Stimulated activated CD8-positive, alpha-beta memory T cell treated with anti-CD3 and anti-CD28 coated beads, Interleukin-15, amount 100 ng/mL, for 48 hours (primary cell): Measurements from ENCODE around the gene CCNL2.
"Not testable (repeated sequence)": the region's sequence is repeated elsewhere in the genome, so short reads cannot be mapped to it uniquely, and the experiment has no call there.

Source experiments
- DNase-seq, 2 donors: peaks; one replicate each; pipeline ENCODE4 v3.0.0-alpha.2; 2020; ENCODE audit warnings: low read depth in 2 of 2

The CCNL2 gene

GRCh38 chr1:1419813-1420653 is 20.9 kb upstream of the CCNL2 start:
- DNase-seq, result no peak

- no peak for DNase-seq
Observed at GRCh38 chr1:1419363-1419812, 20.3 kb upstream of the CCNL2 start.

DNA sequence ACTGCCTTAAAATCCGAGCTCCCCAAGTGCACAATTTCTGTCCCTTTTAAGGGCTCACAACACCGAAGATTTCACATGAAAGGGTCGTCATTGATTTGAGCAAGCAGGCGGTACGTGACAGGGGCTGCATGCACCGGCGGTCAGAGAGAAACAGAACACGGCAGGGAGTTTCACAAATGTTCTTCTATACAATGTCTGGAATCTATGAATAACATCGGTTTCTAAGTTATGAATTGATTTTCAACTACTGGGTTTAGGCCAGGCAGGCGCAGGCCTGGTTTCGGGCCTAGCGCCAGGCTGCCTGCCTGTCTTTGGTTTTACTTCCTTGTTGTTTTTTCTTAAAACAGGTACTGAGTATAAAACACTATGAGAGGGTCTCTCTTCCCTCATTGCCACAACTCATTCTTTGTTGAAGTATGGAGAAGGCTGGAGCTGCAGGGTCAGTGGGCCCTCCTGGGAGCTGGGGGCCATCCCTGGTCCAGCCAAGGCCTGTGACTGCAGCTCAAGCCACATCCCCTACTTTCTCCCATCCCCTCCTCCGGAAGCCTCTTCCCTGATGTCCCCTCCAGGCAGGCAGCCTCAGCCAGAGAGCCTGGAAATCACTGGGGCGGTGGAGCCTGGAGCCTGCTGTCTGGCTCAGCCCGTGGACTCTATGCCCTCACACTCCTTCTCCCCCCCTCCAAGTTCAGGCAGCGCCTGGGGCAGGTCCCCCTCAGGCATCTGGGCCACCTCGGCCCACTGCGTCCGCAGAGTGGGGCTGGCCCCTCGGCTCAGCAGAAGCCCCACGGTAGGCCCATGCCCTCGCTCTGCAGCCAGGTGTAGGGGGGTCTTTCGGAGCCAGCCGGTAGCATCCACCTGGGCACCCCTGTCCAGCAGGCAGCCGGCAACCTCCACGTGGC is 19.6 kb upstream of the CCNL2 start:
- no peak for DNase-seq

DNA sequence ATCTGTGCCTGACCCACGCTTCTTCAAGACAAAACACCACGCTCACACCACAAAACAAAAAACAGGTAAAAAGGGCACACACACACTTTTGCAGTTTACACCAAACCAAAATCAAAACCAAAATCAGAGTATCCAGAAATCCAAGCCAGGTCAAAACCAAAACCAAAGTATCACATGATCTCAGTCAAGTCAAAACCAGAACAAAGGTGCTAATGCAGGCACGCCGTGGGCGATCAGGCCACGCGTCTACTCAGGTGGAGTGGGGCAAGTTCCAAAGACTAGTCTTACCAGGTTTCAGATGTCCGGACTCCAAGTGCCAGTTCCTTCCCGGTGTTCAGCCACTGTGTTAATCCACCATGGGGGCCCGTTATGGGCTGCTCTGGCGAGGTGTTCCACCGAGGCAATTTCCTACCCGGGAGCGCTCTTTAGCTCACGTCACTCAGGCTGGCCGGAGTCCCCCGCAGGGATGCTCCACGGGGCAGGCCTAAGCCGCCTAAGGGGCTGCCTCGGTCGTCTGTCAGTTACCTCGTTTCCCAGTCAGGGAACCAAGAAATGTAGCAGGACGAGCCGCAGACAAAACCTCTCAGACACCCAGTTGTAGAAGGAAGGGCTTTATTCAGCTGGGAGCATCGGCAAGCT is 18.8 kb upstream of the CCNL2 start:
- DNase-seq, result not testable (repeated sequence)

GRCh38 chr1:1417396-1417795 is 18.3 kb upstream of the CCNL2 start:
- DNase-seq, result not testable (repeated sequence)

DNA sequence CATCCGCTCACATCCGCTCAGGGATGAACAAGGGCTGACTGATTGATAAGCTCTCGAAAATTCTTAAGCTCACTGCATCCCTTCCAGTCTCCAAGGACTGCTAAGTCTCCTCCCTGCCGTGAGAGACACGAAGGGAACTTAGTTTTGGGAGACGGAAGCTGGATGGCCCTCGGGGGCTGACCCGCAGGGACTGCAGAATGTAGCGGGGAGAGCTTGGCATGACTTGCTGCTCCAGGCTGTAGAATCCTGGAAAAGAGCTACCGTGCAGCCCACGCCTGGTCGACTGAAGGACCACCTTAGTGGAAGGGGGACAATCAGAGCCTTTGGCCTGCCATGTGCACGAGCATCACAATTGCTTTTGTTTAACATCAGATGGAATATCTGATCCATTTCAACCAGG is 16.6 kb upstream of the CCNL2 start:
- no peak for DNase-seq

DNA sequence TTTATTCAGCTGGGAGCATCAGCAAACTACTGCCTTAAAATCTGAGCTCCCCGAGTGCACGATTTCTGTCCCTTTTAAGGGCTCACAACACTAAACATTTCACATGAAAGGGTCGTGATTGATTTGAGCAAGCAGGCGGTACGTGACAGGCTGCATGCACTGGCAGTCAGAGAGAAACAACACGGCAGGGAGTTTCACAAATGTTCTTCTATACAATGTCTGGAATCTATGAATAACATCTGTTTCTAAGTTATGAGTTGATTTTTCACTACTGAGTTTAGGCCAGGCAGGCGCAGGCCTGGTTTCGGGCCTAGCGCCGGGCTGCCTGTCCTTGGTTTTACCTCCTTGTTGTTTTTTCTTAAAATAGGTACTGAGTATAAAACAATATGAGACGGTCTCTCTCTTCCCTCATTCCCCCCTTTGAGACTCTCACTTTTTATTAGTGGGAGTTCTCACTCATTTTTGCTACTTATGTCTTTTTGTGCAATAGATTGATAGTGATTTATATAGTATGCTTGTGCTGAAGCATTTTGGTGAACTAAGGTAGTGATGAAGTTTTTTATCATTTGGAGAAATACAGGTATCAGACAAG is 13.3 kb upstream of the CCNL2 start:
- DNase-seq, result not testable (repeated sequence)

GRCh38 chr1:1411626-1412025 is 12.5 kb upstream of the CCNL2 start:
- no peak for DNase-seq

DNA sequence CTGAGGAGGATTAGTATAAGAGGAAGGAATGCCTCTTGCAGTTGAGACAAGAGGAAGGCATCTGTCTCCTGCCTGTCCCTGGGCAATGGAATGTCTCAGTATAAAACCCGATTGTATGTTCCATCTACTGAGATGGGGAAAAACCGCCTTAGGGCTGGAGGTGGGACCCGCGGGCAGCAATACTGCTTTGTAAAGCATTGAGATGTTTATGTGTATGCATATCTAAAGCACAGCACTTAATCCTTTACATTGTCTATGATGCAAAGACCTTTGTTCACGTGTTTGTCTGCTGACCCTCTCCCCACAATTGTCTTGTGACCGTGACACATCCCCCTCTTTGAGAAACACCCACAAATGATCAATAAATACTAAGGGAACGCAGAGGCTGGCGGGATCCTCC is 11.1 kb upstream of the CCNL2 start:
- not testable (repeated sequence) for DNase-seq

DNA sequence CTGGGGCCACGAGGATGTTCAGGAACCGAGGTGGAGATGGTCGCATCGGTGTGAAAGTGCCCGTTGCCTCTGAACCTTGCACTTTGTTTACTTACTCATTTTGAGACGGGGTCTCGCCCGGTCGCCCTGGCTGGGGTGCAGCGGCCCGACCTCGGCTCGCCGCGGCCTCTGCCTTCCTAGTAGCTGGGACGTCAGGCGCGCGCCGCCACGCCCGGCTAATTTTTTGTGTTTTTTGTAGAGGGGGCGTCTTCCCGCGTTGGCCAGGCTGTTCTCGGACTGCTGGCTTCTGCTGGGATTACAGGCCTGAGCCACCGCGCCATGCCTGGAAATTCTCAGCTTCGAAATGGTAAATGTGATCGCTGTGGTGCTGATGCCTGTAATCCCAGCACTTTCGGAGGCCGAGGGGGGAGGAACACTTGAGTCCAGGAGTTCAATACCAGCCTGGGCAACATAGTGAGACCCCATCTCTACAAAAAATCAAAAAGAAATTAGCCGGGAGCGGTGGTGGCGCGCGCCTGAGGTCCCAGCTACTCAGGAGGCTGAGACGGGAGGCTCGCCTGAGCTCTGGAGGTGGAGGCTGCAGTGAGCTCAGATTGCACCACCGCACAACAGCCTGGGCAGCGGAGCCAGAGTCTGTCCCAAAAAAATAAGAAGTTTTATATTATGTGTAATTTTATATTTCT is 8.6 kb upstream of the CCNL2 start:
- DNase-seq, result no peak

GRCh38 chr1:1406821-1407635 is 7.9 kb upstream of the CCNL2 start, which contains the start of gene MRPL20:
Gene MRPL20 (minus strand): TSS chr1:1407293. CDS start chr1:1407217, 76 bp downstream.
- DNase-seq, result peak; percentile 93 to 96

GRCh38 chr1:1406101-1406820 is 7.1 kb upstream of the CCNL2 start:
- DNase-seq, result no peak

DNA sequence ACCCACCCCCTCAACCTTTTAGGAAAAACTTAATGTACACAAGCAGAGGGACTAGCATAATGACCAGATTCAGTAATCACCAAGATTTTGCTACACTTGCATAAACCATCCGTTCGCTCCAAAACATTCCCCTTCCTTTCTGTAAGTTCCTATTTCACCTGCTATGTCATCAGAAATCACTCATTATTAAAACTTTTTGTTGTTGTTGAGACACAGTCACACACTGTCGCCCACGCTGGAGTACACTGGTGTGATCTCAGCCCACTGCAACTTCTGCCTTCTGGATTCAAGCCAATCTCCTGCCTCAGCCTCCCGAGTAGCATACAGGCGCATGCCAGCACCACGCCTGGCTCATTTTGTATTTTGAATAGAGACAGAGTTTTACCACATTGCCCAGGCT is 4.5 kb upstream of the CCNL2 start:
- no peak for DNase-seq

DNA sequence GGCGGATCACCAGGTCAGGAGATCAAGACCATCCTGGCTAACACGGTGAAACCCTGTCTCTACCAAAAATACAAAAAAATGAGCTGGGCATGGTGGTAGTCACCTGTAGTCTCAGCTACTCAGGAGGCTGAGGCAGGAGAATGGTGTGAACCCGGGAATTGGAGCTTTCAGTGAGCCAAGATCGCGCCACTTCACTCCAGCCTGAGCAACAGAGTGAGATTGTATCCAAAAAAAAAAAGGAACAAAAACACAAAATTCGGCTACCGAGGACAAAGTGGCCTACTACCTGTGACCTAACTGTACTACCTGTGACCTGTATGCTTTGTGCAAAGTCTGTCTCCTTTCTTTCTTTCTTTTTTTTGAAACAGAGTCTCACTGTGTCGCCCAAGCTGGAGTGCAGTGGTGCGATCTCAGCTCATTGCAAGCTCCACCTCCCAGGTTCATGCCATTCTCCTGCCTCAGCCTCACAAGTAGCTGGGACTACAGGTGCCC is 3.8 kb upstream of the CCNL2 start:
- DNase-seq, result not testable (repeated sequence)

DNA sequence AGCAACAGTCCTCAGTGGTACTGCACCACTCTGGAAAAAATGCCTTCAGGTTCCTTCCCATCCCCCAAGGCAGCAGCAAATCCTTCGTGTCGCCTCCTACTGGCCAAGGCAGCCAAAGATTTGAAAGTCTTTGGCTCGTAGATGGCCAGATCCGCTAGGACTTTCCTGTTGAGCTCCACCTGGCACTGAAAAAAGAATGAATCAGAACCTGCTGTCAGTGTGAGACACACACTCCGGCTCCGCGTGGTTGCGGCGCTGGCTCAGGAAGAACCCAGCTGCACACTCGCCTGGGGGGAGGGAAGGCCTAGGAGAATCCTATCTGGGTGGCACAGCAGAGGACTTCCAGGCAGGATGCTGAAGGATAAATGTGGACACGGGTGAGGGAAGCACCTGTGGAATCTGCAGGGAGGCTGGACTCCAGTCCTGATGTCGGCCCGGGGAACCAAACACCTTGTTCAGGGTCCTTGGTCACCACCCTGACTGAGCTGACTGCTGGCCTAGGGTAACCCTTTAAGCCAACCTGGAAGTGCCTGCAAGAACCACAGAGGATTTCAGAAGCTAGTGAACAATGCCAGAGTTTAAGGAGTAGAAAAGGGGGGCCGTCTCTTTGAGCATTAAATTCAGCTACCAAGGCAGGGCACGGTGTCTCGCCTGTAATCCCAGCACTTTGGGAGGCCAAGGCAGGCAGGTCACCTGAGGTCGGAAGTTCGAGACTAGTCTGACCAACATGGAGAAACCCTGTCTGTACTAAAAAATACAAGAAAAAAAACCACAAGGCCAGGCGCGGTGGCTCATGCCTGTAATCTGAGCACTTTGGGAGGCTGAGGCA is 3.2 kb upstream of the CCNL2 start:
- DNase-seq, result no peak

DNA sequence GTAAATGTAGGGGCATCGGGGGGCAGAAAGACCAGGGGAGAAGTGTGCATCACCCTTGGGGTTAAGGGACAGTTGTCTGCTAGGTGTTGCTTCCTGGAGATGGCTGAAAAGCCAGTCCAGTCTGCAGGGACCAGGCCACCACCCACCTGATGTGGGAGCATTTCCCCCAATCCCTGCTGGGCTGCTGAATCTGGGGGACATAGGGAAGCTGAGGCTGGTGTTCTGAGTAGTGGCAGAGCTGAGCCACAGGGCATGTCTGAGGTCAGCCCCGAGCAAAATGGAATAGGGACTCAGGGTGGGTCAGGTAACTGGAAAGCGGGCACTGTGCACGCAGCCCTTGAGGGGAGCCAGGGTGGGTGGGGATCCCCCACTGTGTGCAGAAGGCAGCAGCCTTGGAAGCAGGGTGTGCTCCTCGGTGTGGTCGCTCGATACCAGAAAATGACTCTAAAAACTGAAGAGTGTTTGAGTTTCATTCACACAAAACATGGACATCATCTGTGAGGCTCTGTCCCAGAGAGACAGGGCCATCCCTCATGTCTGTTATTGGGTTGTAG is 2.4 kb upstream of the CCNL2 start:
- DNase-seq, result no peak

GRCh38 chr1:1400576-1401456 is 1.7 kb upstream of the CCNL2 start:
- no peak for DNase-seq
